RWPE2 (cell line): ENCODE results near the gene GNAT2.

Experiments
- ATAC-seq: fragments of 200-7000 bp; cut with Tn5 transposase; 3 replicates; pipeline ENCODE4 v1.9.1; 2021; ENCODE audit warnings: low read depth
- DNase-seq: peaks from one replicate; pipeline ENCODE4 v3.0.0-alpha.2; 2020; ENCODE audit warnings: low spot score
- H3K27ac ChIP-seq: fragments of 450-650 bp; 2 replicates; pipeline ENCODE4 v1.5.1; 2017; ENCODE audit warnings: mild to moderate bottlenecking; ENCODE audit not compliant: poor library complexity, severe bottlenecking
- H3K27me3 ChIP-seq: fragments of 250-450 bp; sonication (Bioruptor Pico); 2 replicates; pipeline ENCODE4 v1.5.1; 2021; ENCODE audit warnings: mild to moderate bottlenecking, moderate library complexity; ENCODE audit not compliant: insufficient read depth, poor library complexity, severe bottlenecking
- H3K36me3 ChIP-seq: fragments of 250-450 bp; sonication (Bioruptor Pico); 2 replicates; pipeline ENCODE4 v1.5.1; 2020; ENCODE audit warnings: low read depth, mild to moderate bottlenecking, moderate library complexity
- H3K4me1 ChIP-seq: fragments of 250-450 bp; sonication (Bioruptor Pico); 2 replicates; pipeline ENCODE4 v1.5.1; 2021; ENCODE audit warnings: mild to moderate bottlenecking, moderate library complexity; ENCODE audit not compliant: insufficient read depth, poor library complexity, severe bottlenecking
- H3K4me3 ChIP-seq: fragments of 250-450 bp; sonication (Bioruptor Pico); 2 replicates; pipeline ENCODE4 v1.5.1; 2021; ENCODE audit warnings: mild to moderate bottlenecking, moderate library complexity; ENCODE audit not compliant: severe bottlenecking
- H3K9me3 ChIP-seq: fragments of 250-450 bp; sonication (Bioruptor Pico); 2 replicates; pipeline ENCODE4 v1.5.1; 2021; ENCODE audit warnings: mild to moderate bottlenecking, moderate library complexity; ENCODE audit not compliant: severe bottlenecking
- TF ChIP-seq, protein P1 (sequence below): fragments of 450-650 bp; IDR thresholded peaks from one replicate; pipeline ENCODE4 v1.5.1; 2017; ENCODE audit warnings: mild to moderate bottlenecking, moderate library complexity; ENCODE audit not compliant: poor library complexity, severe bottlenecking

Gene GNAT2

DNA sequence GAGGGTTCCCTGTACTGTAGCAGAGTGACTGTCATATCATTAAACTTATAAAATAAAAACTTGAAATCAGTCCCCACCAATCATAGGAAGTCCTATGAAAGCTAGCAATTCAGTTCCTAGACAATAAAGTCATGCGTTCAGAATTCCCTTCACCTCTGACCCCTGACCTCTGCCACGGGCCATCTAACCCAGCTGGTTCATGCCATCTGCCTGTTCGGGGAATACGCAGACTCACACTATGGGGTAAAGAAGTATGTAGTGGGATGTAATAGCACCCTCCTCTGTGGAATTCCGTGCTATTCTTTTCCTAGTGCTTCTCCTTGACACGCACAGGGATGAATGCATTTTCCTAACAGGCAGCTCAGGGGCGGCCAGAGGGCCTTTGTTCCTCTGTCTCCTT is 38.6 kb upstream of the GNAT2 start:
- ATAC-seq, result no peak
- DNase-seq, result no peak
- Histone ChIP-seq H3K36me3 (no peaks in the 10 kb centered on the region), H3K4me1 (peaks cover 15% of the 10 kb centered on the region), H3K27ac (no peak overlapping the region), H3K27me3 (no peaks in the 10 kb centered on the region), H3K9me3 (no peaks in the 10 kb centered on the region), H3K4me3 (no peak overlapping the region)
- TF ChIP-seq, protein P1, sequence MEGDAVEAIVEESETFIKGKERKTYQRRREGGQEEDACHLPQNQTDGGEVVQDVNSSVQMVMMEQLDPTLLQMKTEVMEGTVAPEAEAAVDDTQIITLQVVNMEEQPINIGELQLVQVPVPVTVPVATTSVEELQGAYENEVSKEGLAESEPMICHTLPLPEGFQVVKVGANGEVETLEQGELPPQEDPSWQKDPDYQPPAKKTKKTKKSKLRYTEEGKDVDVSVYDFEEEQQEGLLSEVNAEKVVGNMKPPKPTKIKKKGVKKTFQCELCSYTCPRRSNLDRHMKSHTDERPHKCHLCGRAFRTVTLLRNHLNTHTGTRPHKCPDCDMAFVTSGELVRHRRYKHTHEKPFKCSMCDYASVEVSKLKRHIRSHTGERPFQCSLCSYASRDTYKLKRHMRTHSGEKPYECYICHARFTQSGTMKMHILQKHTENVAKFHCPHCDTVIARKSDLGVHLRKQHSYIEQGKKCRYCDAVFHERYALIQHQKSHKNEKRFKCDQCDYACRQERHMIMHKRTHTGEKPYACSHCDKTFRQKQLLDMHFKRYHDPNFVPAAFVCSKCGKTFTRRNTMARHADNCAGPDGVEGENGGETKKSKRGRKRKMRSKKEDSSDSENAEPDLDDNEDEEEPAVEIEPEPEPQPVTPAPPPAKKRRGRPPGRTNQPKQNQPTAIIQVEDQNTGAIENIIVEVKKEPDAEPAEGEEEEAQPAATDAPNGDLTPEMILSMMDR, result no peak

DNA sequence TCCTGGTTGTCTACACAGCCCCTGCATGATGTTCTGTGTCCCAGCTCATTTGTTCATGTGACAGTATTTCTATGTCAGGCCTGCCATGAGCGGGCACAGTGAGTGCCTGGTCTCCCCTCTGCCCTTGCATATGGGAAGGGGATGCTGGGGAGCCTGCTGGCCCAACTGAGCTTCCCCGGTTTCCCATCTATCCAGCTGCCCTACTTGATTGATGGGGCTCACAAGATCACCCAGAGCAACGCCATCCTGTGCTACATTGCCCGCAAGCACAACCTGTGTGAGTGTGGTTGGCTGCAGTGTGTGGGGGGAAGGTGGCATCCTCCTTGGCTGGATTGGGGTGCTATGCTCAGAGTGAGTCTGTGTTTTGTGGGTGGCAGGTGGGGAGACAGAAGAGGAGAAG is 38.0 kb upstream of the GNAT2 start:
- Histone ChIP-seq H3K4me3 (no peak overlapping the region), H3K27ac (no peak overlapping the region), H3K36me3 (no peaks in the 10 kb centered on the region), H3K9me3 (no peaks in the 10 kb centered on the region), H3K27me3 (no peaks in the 10 kb centered on the region), H3K4me1 (peaks cover 20% of the 10 kb centered on the region)
- ATAC-seq, result no peak
- DNase-seq, result no peak
- TF ChIP-seq, protein P1, result no peak

DNA sequence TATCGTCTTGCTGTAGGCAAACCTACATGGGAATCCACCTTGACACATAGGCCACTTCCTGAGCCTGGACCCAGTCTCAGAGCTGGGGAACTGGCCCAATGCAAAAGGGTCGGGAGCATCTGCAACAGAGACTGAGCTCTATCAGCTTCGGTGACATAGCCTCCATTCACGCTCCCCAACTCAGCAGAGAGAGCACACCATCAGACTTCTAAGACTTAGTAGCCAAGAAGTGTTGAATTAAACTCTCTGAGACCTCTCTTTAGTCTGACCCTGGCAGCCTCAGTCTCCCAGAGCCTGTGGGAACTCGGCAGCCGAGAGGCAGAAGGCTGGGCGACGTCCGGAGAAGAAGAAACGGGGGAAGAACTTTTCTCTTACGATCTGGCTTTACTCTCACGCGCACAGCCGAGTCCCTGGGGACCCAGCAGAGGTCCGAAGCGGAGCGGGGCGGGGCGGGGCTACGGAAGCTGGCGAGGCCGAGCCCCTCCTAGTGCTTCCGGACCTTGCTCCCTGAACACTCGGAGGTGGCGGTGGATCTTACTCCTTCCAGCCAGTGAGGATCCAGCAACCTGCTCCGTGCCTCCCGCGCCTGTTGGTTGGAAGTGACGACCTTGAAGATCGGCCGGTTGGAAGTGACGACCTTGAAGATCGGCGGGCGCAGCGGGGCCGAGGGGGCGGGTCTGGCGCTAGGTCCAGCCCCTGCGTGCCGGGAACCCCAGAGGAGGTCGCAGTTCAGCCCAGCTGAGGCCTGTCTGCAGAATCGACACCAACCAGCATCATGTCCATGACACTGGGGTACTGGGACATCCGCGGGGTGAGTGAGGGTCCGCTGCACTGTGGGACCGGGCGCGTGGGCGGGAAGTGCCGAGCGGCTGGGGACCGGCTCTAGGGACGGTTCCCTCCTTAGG is 36.5 kb upstream of the GNAT2 start, which contains the start of gene GSTM4:
GSTM4 (plus strand) TSS at position 485 of the 905 bp plus-strand sequence; CDS start at position 776, 291 bp downstream.
- Histone ChIP-seq H3K9me3 (no peaks in the 10 kb centered on the region), H3K27me3 (no peaks in the 10 kb centered on the region), H3K36me3 (no peaks in the 10 kb centered on the region), H3K4me1 (peaks cover 30% of the 10 kb centered on the region), H3K27ac (no peak within 1 kb of the TSS), H3K4me3 (peak within 1 kb of the TSS; percentile 50)
- TF ChIP-seq, protein P1, result no peak
- no peak for DNase-seq
- ATAC-seq, result peak; percentile 82

DNA sequence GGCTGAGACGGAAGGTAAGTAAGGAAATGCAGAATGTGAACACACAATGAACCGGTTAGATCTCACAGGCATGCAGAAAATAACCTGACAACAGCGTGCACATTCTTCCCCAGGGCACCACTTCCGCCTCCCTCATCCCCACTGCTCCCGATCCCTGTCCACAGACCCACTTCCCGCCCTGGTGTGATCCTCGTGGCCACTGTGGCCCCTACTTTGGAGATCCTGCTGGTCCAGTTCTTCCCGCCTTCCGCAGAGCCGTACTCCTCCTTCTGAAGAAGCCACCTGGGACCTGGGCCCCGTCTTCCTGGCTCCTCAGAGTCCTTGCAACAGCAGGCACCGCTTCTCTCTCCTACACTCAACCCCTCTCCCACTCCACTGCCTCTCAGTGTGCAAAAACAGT is 35.1 kb upstream of the GNAT2 start:
- Histone ChIP-seq H3K4me1 (peaks cover 40% of the 10 kb centered on the region), H3K9me3 (no peaks in the 10 kb centered on the region), H3K27me3 (no peaks in the 10 kb centered on the region), H3K27ac (no peak overlapping the region), H3K36me3 (no peaks in the 10 kb centered on the region), H3K4me3 (no peak overlapping the region)
- DNase-seq (no peak), ATAC-seq (no peak)
- TF ChIP-seq, protein P1, result no peak

DNA sequence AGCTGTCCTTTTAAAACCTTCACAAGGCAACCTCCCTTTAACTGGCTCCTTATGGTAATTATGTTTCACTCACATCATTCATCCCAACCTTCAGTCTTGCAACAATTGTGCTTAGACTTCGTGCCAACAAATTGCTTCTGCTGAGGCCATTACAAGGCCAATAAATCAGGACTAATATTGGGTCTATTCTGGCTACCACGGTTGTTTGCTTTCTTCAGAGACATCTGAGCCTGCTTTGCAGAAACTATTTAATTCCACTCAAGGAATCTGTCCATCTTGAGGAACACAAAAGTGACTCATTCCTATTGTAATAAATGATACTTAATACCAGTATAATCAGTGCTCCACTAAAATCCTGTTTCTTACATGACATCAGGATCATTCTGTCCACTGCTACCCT is 33.9 kb upstream of the GNAT2 start:
- no peak overlapping the region for H3K4me3 ChIP-seq
- peak; percentile 8; the same call in 1 of the 3 replicates for ATAC-seq
- H3K9me3 ChIP-seq, result no peaks in the 10 kb centered on the region
- H3K27ac ChIP-seq, result peak overlapping the region; percentile 28
- H3K36me3 ChIP-seq, result no peaks in the 10 kb centered on the region
- TF ChIP-seq, protein P1, result no peak
- peaks cover 40% of the 10 kb centered on the region for H3K4me1 ChIP-seq
- H3K27me3 ChIP-seq, result no peaks in the 10 kb centered on the region
- DNase-seq, result no peak
